NCI-H2081 treated with DMSO at 0.1 percent for 48 hours (cell line): ENCODE measurements around the gene ESPN.

ENCODE experiments used
- DNase-seq: peaks from one replicate; lab custom pipeline; 2025; lab: John Stamatoyannopoulos, UW

The ESPN gene

GRCh38 chr1:6466751-6467150 is 42.2 kb downstream of the ESPN start:
- DNase-seq = no peak

DNA sequence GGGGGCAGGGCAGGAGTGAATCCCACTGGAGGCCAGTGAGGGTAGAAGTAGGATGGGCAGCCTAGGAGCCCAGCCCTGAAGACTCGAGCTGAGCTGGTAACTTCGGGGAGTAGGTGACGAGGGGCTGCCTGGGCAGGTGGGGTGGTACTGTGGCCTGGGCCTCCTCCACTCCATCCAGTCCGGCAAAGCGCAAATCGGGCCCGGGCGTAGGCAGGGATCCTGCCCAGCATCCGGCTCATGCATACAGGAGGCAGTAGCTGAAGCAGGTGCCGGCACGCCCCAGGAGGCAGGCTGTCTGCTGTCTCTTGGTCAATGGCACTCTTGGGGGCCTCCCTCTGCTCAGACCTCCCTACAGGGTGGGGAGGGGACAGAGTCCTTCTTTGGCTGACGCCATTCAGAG is 42.6 kb downstream of the ESPN start:
- DNase-seq = no peak

DNA sequence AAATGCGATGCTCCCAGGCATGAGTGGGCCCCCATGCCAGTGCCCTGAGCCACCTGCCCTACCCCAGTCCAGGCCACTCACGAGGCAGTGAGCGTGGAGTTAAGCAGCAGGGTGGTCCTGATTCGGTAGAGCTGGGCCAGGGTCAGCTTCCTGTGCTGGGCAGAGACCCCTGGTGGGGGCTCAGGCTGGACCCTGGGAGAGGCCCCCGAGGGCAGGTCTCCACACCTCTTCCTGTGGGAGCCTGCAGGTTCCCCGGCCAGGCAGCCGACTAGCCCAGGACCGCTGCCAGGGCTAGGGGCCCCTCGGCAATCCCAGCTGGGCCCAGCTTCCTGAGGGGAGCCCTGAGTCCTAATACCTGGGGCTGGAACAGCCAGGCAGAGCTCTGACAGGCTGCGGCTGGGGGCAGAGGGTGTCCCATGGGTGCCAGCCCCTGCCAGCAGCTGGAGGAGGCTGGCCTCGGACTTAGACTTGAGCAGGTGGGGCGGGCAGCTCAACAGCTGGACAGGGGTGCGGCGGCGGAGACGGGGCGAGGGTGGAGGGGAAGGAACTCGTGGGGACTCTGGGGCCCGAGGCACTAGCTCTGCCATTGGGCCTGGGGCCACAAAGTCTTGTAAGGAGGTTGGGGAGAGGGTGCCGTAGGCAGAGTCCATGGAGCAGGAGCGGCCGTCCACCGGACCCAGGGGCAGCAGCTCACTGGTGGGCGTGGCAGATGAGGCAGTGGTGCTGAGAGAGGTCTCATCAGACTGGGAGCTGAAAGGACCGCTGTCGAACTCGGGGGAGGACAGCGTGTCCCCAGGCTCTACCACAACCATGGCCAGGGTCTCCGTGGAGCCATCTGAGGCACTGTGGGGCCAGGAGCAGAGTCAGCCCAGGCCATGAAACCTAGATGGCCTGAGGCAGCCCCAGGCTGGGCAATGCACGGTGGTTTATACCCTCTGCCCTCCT is 43.4 kb downstream of the ESPN start:
- no peak for DNase-seq

DNA sequence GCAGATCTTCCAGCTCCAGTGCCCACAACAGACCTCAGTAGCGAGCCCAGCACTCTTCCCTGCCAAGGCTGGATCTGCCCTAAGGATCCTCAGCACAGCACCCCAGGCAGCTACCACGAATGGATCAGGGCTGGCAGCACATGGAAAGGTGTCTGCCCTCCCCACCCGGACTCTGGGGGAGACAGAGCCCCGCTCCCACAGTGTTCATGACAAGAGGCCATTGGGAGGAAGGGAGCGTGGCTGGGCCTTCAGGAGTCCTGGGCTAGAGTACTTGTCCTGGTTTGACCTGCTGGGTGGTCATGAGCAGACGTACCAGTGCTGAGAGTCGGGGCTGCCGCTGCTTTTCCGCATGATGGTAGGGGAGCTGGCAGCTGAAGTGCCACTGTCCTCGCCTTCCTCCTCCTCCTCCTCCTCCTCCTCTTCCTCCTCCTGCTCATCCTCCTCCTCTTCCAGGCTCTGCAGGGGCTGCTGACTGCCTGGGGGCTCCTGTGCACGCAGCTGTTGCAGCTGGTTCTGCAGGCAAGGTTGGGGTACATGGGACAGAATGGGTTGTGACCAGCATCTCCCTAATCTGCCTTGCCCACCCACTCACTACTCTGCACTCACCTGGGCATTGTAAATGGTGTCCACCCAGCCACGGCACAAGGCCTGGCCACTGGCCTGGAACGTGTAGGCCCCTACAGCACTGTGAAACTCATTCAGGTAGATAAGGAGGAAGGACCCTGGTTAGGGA is 44.3 kb downstream of the ESPN start:
- no peak for DNase-seq

- no peak for DNase-seq
These were observed 45.8 kb downstream of the ESPN start for GRCh38 chr1:6470132-6471085.

GRCh38 chr1:6471086-6471969 is 46.8 kb downstream of the ESPN start:
- no peak for DNase-seq

DNA sequence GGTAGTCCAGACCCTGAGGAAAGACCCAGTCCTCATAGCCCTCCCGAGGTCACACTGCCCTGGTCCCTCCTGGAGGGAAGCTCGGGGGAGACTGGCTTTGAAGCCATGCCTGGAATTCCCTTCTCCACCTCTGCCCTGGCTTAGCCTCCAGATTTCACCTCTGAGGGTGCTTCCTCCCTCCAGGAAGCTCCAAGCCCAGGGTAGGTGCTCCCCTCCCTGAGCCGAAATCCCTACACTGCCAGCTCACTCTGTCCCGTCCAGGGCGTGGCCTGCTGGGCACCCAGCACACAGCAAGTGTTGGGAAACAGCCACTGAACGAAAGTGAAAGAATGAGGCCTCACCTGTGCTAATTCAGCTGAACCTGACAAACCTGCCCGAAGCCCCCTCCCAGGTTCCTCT is 47.4 kb downstream of the ESPN start:
- DNase-seq = no peak

DNA sequence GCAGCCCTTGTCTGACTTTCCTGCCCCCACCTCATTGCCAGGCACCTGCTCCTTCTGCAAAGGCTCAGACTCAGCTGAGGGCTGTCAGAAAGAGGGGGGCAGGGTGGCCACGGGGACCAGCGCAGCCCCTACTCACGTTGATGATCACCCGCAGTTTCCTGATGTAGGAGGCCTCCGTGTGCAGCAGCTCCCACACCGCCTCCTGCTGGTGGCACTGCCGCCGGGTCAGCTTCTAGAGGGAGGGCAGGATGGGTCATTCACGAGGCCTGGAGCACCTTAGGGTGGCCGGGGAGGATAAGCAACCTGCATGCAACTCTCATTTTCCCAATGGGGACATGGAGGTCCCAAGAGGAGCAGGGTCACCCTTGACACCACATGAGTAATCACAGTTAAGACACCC is 47.8 kb downstream of the ESPN start:
- no peak for DNase-seq

GRCh38 chr1:6473156-6473555 is 48.6 kb downstream of the ESPN start:
- DNase-seq = no peak

- peak; percentile 53 for DNase-seq
These were observed 49.6 kb downstream of the ESPN start for GRCh38 chr1:6473974-6474814.

DNA sequence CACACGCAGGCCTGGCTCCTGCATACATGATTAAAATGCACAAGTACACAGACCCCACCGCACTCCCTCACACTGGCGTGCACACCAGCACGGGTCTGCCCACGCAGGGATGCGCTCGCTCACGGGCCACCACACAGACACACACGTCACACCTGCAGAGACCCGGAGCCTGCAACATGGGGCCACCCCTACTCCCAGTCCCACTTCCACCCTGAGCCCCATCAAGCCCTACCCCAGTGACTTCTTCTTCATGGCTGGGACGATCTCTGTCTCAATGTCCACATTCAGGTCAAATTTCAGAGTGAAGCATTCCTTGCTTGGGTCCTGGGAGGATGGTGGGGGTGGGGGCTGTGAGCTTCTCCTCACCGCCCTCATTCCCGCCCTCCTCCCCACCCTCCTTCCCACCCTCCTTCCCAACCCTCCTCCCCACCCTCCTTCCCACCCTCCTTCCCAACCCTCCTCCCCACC is 50.3 kb downstream of the ESPN start:
- no peak for DNase-seq

DNA sequence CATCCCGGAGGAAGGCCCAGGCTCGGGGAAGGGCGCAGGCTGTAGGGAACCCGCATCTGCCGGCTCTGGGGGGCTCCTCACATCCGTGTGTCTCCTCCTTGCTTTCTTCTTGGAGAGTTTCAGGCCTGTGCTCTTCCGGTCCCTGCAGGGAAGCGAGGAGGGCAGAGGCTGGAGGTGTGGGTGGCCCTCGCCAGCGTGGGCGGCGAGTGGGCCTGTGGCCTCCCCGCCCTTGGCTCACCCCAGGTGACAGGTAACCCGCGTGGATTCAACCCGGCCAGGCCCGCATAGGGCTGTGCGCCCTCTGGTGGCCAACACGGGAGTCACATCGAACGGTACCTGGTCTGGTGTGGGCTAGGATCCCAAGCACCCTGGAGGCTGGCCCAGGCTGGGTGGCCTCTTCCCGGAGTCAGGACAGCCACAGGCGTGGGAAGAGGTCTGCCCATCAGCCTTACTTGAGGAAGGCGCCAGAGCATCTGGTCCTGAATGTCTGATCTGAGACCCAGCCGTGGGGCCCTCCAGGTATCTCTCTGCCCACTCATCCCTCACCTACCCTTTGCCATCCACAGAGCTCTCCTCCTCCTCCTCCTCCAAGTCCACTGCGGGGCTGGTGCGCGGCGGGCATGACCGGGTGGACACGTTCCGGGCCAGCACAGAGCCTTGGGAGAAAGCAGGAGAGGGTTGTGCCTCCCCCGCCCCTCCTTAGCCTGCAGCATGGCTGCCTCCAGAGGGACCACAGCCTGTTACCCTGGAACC is 51.0 kb downstream of the ESPN start:
- no peak for DNase-seq

- no peak for DNase-seq
These were observed 51.9 kb downstream of the ESPN start for GRCh38 chr1:6476483-6476882.

GRCh38 chr1:6477039-6477820 is 52.7 kb downstream of the ESPN start:
- no peak for DNase-seq

- no peak for DNase-seq
These were observed 57.2 kb downstream of the ESPN start for GRCh38 chr1:6481820-6482219.

- DNase-seq = no peak
These were observed 58.6 kb downstream of the ESPN start for GRCh38 chr1:6483017-6483760.

DNA sequence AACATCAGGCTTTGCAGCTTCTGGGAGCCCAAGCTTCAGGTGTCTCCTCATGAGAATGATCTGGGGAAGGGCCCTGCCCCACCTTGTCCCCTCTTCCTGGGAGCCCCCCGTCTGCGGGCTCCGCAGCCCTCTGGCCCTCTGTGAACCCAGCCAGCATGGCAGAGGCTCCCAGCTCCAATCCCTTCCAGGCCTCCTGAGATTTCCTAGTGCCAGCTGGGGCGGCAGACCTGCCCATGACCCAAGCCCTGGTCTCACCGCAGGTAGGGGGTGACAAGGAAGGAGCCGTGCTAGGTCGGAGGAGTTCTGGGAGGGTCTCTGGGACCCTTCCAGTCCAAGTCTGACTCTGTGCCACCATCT is 59.2 kb downstream of the ESPN start:
- no peak for DNase-seq

DNA sequence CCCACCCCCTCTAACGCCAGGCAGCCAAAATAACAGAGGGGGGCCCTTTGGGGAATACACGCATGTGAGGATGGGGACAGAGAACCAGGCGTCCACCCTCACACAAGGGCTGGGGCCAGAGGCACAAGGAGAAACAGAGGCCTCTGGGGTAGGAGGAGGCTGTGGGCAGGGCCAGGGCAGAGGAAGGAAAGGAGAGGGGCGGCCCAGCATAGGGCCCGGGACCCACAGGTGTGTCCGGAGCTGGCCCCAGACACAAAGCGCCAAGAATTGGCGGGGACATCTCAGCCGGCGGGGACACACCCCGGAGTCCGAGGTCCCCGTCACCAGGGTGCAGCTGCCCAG is 60.2 kb downstream of the ESPN start:
- DNase-seq = no peak
